DMS114 treated with DMSO at 0.1 percent for 48 hours (cell line): ENCODE measurements around the gene EDNRA.
A peak's percentile ranks its signal among the peaks of the same experiment; 100 is the strongest.

Experiments
- DNase-seq: peaks from one replicate; lab custom pipeline; 2025; ENCODE audit not compliant: unreplicated experiment; lab: John Stamatoyannopoulos, UW

EDNRA gene

DNA sequence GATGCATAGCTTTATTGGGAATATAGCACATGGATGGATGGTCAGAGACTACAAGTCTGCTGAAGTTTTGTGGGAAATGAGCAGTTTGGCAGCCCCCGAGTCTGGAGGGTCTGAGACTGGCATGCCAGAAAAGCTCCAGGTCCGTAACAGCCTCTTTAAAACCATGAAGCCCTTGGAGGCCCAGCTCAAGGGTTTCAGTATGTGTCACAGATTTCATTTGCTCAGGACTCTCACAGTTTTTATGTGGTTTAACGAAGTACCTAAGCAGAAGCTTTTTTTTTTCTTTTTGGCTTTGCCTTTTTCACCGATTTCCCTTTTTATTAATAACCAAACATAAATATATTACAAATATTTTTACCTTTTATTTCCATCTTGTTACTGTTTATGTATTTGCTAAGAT lies 105.7 kb downstream of the EDNRA start:
- DNase-seq, result no peak

DNA sequence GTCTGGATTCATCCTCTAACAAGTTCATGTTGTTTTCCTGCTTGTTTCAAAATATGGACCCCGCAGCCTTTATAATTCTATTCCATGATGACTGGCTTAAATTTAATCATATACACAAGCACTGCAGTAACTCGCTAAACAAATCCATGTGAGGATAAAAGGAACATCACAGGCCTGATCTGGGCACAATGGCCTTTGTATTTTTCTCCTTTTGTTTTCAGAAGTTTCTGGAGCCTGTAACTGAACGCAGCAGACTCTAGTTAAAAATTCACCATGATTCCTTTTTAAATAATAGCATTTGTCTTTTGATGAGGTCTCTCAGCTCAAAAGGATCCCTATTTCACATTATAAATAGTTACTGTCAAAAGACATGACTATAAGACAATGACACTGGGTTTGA lies 106.1 kb downstream of the EDNRA start:
- no peak for DNase-seq

- DNase-seq, result no peak
Measured at GRCh38 chr4:147589586-147589985, 108.7 kb downstream of the EDNRA start.

- peak; percentile 21 for DNase-seq
Measured at GRCh38 chr4:147590249-147590920, 109.5 kb downstream of the EDNRA start.

DNA sequence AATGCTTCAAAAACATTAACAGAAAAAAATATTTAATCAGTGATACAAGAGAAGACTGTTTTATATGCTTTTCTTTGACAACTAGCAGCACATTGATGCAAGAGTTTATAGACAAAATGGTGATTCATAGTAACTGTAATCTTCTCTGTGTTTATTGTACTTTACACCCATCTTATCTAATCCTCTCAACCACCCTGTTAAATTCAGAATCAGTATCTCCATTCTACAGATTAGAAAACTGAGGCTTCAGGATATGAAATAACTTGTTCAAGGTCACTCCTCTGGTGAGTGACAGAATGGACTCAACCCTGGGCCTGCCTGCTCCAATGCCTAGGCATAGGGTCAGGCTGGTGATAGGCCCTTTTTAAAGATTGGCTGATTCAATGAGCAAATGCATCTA lies 110.2 kb downstream of the EDNRA start:
- no peak for DNase-seq

DNA sequence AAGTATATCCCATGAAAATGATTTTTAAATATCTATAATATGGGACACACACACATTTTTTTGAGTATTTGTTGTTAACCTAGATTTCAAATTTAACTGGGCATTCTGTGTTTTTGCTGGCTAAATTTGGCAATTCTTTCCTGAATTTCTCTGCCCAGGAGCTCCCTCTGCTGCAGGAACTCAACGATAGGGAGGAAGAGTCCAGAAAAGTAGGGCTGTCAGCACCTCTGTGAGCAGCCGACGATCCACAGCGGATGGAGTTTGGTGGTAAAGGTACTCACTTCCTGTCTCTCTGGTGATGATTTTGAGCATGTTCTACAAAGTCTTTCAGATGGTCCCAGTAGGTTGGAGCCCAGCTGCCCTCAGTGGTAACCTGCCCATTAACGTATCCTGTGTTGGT lies 113.2 kb downstream of the EDNRA start:
- DNase-seq, result no peak
